SK-N-MC (cell line): ENCODE measurements around the gene MATCAP1.
A peak's percentile ranks its signal among the peaks of the same experiment; 100 is the strongest.

Experiments used
- DNase-seq: peaks from one replicate; pipeline ENCODE4 v3.0.0-alpha.2; 2011; ENCODE audit warnings: low read depth, low spot score
- H3K27ac ChIP-seq: fragments of 200-600 bp; sonication (generic); 2 replicates; pipeline ENCODE4 v1.5.1; 2016; ENCODE audit warnings: mixed run types
- H3K36me3 ChIP-seq: fragments of 200-600 bp; sonication (generic); 2 replicates; pipeline ENCODE4 v1.6.1; 2017; ENCODE audit warnings: antibody characterized with exemption, low read length, mixed read lengths; ENCODE audit not compliant: insufficient read depth
- H3K4me3 ChIP-seq: fragments of 200-600 bp; sonication (generic); 2 replicates; pipeline ENCODE4 v1.5.1; 2016
- H3K9ac ChIP-seq: fragments of 200-600 bp; sonication (generic); 2 replicates; pipeline ENCODE4 v1.8.0; 2017; ENCODE audit warnings: mixed run types, mixed read lengths; ENCODE audit not compliant: insufficient read length
- H3K9me3 ChIP-seq: fragments of 200-600 bp; sonication (generic); 2 replicates; pipeline ENCODE4 v1.6.1; 2017; ENCODE audit warnings: low read depth, mild to moderate bottlenecking, antibody characterized with exemption, low read length, moderate library complexity, mixed read lengths
- EZH2 ChIP-seq: fragments of 200-600 bp; sonication (generic); IDR thresholded peaks from one replicate; pipeline ENCODE4 v1.6.1; 2017; ENCODE audit warnings: antibody characterized with exemption
- FOXP2 ChIP-seq: optimal IDR thresholded peaks from 2 replicates; pipeline ENCODE3; 2011; ENCODE audit warnings: mild to moderate bottlenecking, moderate library complexity; ENCODE audit not compliant: insufficient read depth; ENCODE audit errors: extremely low read length, control extremely low read depth
- POLR2AphosphoS5 ChIP-seq: IDR thresholded peaks from 2 replicates; pipeline ENCODE4 v1.6.1; 2012; ENCODE audit warnings: mild to moderate bottlenecking, low read depth, low read length, borderline replicate concordance

Gene MATCAP1

DNA sequence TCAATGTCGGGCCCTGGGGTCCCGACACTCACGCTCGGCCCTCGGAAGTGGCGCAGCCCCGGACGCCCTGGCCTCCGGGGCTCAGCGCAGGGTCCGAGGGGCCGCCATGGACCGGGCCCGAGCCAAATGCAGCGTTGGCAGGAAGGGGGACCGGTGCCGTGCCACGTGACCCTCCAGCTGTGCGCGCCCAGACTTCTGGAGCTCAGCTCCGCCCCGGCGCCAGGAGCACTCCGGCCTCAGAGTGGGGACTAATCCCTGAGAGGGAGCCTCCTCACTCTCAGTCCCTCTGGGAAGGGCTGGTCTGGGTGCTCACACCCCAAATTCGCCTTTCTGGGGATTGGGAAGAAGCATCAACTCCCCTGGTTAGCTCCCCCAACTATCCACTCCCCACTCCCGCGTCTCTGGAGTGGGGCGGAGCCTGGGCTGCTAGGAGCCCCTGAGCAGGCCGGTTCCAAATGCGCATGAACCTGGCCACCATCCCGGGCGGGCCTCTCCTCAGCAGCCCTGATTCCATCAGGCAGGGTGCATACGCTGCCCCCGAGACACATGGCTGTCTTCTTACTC lies 32.8 kb downstream of the MATCAP1 start, which contains the start of gene B3GNT9:
Gene B3GNT9 (minus strand): TSS at position 166 of the 564 bp plus-strand sequence. CDS start 513 bp downstream, outside the sequence.
- TF ChIP-seq POLR2AphosphoS5 (peak; percentile 56), EZH2 (no peak)
- Histone ChIP-seq H3K9me3 (no peaks in the 10 kb centered on the region), H3K9ac (peak within 1 kb of the TSS; percentile 24), H3K4me3 (peak within 1 kb of the TSS; percentile 79), H3K36me3 (no peaks in the 10 kb centered on the region), H3K27ac (peak within 1 kb of the TSS; percentile 1; the same call in 1 of the 2 replicates)
- DNase-seq = no peak

DNA sequence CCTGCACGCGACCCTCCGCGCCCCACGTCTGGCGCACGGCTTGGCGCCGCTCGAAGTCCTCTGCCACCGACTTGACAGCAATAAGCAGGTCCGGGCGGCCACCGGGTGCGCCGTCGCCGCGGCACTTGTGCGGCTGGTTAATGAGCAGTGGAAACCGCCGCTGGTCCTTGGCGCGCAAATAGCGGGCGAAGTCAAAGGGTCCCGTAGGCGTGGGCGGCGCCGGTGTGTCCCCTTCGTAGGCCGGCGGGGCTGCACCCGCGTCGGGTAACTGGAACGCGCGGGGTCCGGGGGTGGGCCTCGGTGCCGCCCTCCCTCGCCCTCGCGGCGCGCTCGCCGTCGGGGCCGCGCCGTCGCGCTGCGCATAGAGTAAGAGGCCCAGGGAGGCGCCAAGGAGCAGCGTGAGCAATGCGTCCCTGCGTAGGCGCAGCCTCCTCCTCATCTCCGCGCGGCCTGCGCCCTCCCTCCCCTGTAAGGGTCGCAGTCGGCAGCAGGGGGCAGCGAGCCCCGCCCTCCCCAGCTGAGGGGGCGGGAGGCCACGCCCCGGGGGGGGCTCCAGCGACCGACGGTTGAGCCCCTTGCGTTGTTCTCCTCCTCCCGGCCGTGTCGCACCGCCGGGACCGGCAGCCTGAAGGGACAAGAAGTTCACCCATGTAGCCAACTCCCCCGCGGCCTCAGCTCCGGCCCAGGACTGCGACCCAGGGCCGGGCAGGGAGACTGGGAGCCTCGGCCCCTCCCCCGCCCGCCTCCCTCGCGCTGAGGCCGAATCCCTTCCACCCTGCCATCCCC lies 33.5 kb downstream of the MATCAP1 start:
- Histone ChIP-seq H3K36me3 (no peaks in the 10 kb centered on the region; the same call in 1 of the 2 replicates), H3K9me3 (no peaks in the 10 kb centered on the region), H3K4me3 (peak overlapping the region; percentile 79), H3K9ac (peak overlapping the region; percentile 24), H3K27ac (peak overlapping the region; percentile 1; the same call in 1 of the 2 replicates)
- TF ChIP-seq FOXP2 = no peak
- DNase-seq = no peak

DNA sequence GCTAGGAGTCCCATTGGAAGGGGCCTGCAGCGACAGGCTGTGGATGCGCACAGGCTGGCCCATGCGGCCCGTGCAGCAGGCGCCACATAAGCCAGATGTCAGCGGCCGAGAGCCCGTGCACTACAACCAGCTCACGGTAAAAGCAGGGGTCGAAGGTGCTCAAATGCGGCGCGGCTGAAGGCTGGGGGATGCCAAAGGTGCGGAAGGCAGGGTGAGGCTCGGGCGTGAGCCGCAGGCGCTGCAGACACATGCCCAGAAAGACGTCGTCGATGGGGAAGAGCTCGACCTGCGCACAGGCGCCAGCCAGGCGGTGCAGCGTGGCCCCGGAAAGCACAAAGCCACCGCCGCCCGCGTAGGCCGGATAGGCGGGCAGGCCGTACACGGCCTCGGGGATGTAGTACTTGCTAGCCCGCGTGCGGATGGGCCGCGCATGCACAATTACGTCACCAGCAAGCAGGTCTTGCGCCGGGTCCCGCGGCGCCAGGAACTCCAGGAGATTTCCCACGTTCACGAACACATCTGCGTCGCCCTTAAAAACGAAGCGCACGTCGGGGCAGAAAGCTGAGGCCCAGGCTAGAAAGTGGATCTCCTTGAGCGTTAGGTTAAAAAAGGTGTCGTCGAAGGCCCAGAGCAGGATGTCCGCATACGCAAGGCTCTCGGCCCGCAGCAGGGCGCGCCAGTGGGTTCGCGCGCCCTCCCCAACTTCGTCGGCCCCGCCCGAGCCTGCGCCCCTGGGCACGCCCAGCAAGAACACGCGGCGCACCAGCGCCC lies 34.3 kb downstream of the MATCAP1 start:
- no peak overlapping the region for H3K4me3 ChIP-seq
- no peak for DNase-seq
- no peaks in the 10 kb centered on the region; the same call in 1 of the 2 replicates for H3K36me3 ChIP-seq
- H3K9ac ChIP-seq = no peak overlapping the region
- H3K9me3 ChIP-seq = no peaks in the 10 kb centered on the region
- TF ChIP-seq POLR2AphosphoS5 (no peak), EZH2 (no peak), FOXP2 (no peak)
- no peak overlapping the region for H3K27ac ChIP-seq

DNA sequence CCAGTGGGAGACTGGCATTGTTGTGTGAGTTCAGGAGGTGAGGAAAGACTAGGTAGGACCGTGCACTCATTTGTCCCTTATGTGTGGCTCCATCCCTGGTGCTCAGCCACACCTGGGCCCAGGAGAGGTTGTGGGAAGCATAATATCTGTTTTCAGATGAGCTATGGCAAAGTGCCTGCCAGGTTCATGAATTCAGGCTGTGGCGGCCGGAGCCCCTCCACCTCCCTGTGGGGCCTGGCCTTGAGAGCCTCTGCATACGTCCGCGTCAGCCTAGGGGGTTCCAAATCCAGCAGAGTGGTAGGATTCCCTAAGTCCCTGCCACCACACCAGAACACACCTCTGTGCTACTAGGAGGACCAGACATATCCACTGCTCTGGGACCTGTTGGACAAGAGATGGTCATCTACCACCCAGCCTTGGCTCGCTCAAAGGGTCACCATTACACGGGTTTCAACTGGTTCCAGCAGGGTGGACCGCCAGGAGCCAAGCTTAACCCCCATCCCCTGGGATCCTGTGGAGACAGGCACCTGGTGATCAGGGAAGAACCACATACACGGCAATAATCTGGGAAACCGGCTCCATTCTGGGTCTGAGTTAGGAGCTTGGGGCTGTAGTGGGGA lies 35.0 kb downstream of the MATCAP1 start:
- Histone ChIP-seq H3K9ac (no peak overlapping the region), H3K9me3 (no peaks in the 10 kb centered on the region), H3K4me3 (no peak overlapping the region), H3K27ac (no peak overlapping the region), H3K36me3 (no peaks in the 10 kb centered on the region; the same call in 1 of the 2 replicates)
- DNase-seq = no peak
- TF ChIP-seq EZH2 = no peak
- TF ChIP-seq FOXP2 = no peak
- no peak for TF ChIP-seq POLR2AphosphoS5

DNA sequence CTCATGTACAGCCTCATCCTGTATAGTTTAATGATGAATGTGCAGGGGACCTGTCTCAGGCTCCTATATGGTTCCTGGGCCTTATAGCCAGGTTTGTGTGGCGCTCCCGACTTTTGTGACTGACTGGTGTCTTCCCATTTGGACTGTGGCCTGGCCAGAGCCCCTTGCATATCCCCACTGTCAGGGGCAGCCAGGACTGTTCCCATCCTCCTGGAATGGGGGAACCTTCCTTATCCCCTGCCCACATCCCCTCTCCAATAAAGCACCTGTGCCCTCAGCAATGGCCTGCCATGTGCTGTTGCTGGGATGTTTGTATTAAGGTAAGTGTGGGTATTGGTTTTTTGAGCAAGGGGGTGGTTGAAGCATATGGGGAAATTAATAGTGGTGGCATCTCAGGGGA lies 35.5 kb downstream of the MATCAP1 start:
- Histone ChIP-seq H3K9me3 (no peaks in the 10 kb centered on the region), H3K9ac (no peak overlapping the region), H3K36me3 (no peaks in the 10 kb centered on the region; the same call in 1 of the 2 replicates), H3K27ac (no peak overlapping the region), H3K4me3 (no peak overlapping the region)
- TF ChIP-seq FOXP2 (no peak), POLR2AphosphoS5 (no peak), EZH2 (no peak)
- no peak for DNase-seq

DNA sequence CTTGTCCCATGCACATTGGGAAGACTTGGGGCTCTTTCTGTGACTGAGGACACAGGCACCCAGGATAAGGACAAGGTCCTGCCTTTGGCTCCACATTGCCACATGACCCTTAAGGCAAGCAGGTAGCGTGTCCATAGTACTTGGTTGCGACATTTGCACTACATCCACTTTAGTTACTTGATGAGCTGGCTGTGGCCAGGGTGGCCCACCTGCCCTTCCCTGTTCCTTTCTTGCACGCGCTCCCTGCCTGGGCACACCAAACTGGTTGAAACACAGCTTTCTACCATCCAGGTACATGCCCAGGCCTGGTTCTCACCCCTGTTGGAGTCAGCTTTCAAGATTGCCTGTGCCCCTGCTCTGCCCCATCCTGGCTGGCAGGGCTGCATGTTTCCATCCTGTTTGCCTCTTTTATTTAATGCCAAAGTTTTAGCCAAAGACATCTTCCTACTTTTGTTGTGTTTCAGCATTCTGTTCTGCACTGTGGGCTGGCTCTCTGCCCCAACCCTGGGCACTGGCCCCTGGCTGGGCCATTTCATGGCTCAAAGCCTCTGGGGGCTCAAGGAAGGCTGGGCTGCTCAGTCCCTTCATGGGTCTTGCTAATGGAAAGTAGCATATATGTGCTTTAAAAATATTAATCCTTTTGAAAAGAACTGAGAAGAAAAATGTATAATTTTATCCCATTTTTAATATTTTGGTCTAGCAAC lies 36.2 kb downstream of the MATCAP1 start:
- Histone ChIP-seq H3K9me3 (no peaks in the 10 kb centered on the region), H3K4me3 (no peak overlapping the region), H3K27ac (no peak overlapping the region), H3K36me3 (no peaks in the 10 kb centered on the region; the same call in 1 of the 2 replicates), H3K9ac (no peak overlapping the region)
- DNase-seq = no peak
- TF ChIP-seq FOXP2 = no peak
- no peak for TF ChIP-seq EZH2
- no peak for TF ChIP-seq POLR2AphosphoS5

DNA sequence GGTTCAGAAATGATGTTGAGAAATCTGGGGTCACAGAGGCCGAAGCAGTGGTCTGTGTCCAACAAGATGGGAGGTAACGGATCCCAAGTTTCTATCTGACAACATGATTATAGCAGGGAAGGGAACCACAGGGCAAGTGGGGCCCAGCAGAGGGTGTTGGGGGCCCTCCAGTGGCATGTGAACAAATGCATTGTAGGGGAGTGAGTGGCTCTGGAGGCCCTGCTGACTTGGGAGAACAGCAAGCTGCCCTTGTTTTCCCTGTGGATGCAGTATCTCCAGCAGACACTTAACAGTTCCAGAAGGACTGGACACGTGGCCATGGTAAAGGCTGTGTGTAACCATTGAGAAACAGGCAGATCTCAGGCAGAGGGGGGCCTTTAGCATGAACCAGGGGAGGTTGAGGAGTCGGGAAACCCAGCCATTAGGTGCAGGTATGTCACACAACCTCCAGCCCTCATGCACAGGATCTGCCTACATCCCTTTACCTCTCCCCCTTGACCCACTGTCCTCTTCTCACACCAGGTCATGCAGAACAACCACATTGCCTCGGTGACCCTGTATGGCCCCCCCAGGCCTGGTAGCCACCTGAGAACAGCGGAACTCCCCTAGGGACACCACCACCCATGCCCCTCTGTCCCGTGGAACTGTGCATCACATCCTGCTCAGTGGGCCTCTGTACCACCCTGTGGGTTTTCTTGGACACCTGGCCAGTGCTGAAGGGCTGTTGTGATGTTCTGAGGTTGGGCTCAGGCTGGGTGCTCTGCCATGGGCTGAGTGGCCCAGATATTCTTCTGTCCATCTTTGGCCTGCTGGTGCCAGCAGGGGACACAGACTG lies 37.0 kb downstream of the MATCAP1 start:
- Histone ChIP-seq H3K27ac (no peak overlapping the region), H3K36me3 (no peaks in the 10 kb centered on the region; the same call in 1 of the 2 replicates), H3K4me3 (no peak overlapping the region), H3K9me3 (no peaks in the 10 kb centered on the region), H3K9ac (no peak overlapping the region)
- TF ChIP-seq FOXP2 (no peak), POLR2AphosphoS5 (no peak), EZH2 (no peak)
- DNase-seq = no peak
